GM12878 (cell line): ENCODE data around the gene RORB. TPM values are rescaled to one million over a fixed set of nuclear protein-coding genes. Genes with fewer than 3 reads are reported as not detected.

ENCODE experiments used
- ATAC-seq: fragments of 200-7000 bp; cut with Tn5 transposase; 3 replicates; pipeline ENCODE4 v1.9.1; 2020; ENCODE audit warnings: mild to moderate bottlenecking, moderate library complexity
- BruUV-seq: library from RNA; stranded (reverse); fragments of 400-500 nt; replicated peaks from 2 replicates; lab custom pipeline; 2021; lab: Mats Ljungman, UMichigan
- CTCF ChIA-PET: fragments of 300-600 bp; sonication (Branson Sonifier 250); formaldehyde crosslinking; extraction: SDS; loops from one replicate; lab custom pipeline; 2021; ENCODE audit warnings: inconsistent platforms; lab: Yijun Ruan, JAX
- POLR2A ChIA-PET: fragments of 350-600 bp; formaldehyde crosslinking; extraction: SDS; loops from one replicate; lab custom pipeline; 2021; ENCODE audit warnings: inconsistent platforms; lab: Charles Lee
- RAD21 ChIA-PET: fragments of 300-600 bp; sonication (Branson Sonifier 250); formaldehyde crosslinking; loops from one replicate; lab custom pipeline; 2023; ENCODE audit warnings: antibody characterized with exemption; ENCODE audit not compliant: unreplicated experiment; lab: Charles Lee
- SMC1A ChIA-PET: fragments of 300-600 bp; sonication (Branson Sonifier 250); formaldehyde crosslinking; loops from one replicate; lab custom pipeline; 2023; ENCODE audit not compliant: unreplicated experiment, uncharacterized antibody; lab: Charles Lee
- DNase-seq: peaks from one replicate; pipeline ENCODE4 v3.0.0-alpha.2; 2011; ENCODE audit warnings: low read depth, low spot score
- FAIRE-seq: peaks from 3 replicates; lab custom pipeline; 2011; peaks lifted over from hg19 to GRCh38; lab: Jason Lieb, UNC
- H2AFZ ChIP-seq: 2 replicates; pipeline ENCODE4 v1.6.0; 2011; ENCODE audit warnings: low read depth, low read length, control low read depth; ENCODE audit not compliant: control insufficient read depth
- H3K27ac ChIP-seq: 2 replicates; pipeline ENCODE4 v1.5.1; 2011; ENCODE audit warnings: control low read depth; ENCODE audit not compliant: control insufficient read depth, insufficient read depth
- H3K27me3 ChIP-seq, 2 experiments: replicated peaks in 1 of 2; 2 replicates each; pipeline versions ENCODE4 v1.6.0 to v1.6.1; 2011; ENCODE audit warnings: low read length in 1 of 2; ENCODE audit not compliant: control insufficient read depth in 2 of 2, insufficient read depth in 2 of 2
- H3K36me3 ChIP-seq, 2 experiments: 2 replicates each; pipeline ENCODE4 v1.5.1; 2011; ENCODE audit warnings: low read length in 1 of 2; ENCODE audit not compliant: control insufficient read depth in 2 of 2, insufficient read depth in 2 of 2
- H3K4me1 ChIP-seq: 2 replicates; pipeline ENCODE4 v1.6.1; 2011; ENCODE audit warnings: mild to moderate bottlenecking, low read length, moderate library complexity, mixed read lengths; ENCODE audit not compliant: control insufficient read depth, insufficient read depth
- H3K4me2 ChIP-seq: 2 replicates; pipeline ENCODE4 v1.6.0; 2011; ENCODE audit warnings: control low read depth; ENCODE audit not compliant: control insufficient read depth, insufficient read depth
- H3K4me3 ChIP-seq: fragments of 200-600 bp; sonication (generic); 2 replicates; pipeline ENCODE4 v1.5.1; 2016
- H3K79me2 ChIP-seq: 2 replicates; pipeline ENCODE4 v1.6.0; 2011; ENCODE audit warnings: low read length; ENCODE audit not compliant: control insufficient read depth, insufficient read depth
- H3K9ac ChIP-seq: 2 replicates; pipeline ENCODE4 v1.8.0; 2011; ENCODE audit warnings: low read length, control low read depth, mixed read lengths; ENCODE audit not compliant: control insufficient read depth, insufficient read depth
- H3K9me3 ChIP-seq: replicated peaks from 3 replicates; pipeline ENCODE4 v1.5.1; 2011; ENCODE audit warnings: mild to moderate bottlenecking, low read length; ENCODE audit not compliant: control insufficient read depth, insufficient read depth
- H4K20me1 ChIP-seq: 2 replicates; pipeline ENCODE4 v1.6.0; 2011; ENCODE audit not compliant: control insufficient read depth, insufficient read depth
- ASH2L ChIP-seq: fragments of 300-600, 200-600 bp; sonication (generic); IDR thresholded peaks from 2 replicates; pipeline ENCODE4 v1.6.1; 2017; ENCODE audit warnings: low read depth, mild to moderate bottlenecking, borderline replicate concordance
- CEBPZ ChIP-seq: fragments of 150-350 bp; IDR thresholded peaks from 2 replicates; pipeline ENCODE4 v1.6.1; 2016; ENCODE audit warnings: low read depth, low read length
- MEF2A ChIP-seq: IDR thresholded peaks from 2 replicates; pipeline ENCODE4 v1.6.1; 2011; ENCODE audit warnings: low read depth, mild to moderate bottlenecking, low read length, moderate library complexity; ENCODE audit not compliant: insufficient read depth
- NFYB ChIP-seq: IDR thresholded peaks from 2 replicates; pipeline ENCODE4 v1.6.1; 2011; ENCODE audit warnings: low read depth, mild to moderate bottlenecking, low read length, improper control_type of control experiment, moderate library complexity; ENCODE audit not compliant: insufficient read depth
- RAD51 ChIP-seq: fragments of 450-650 bp; IDR thresholded peaks from 2 replicates; pipeline ENCODE4 v1.6.1; 2016; ENCODE audit warnings: moderate library complexity, mild to moderate bottlenecking, inconsistent platforms
- RCOR1 ChIP-seq: conservative IDR thresholded peaks from 2 replicates; pipeline ENCODE4 v1.6.1; 2012; ENCODE audit warnings: low read depth, low read length, improper control_type of control experiment
- SMARCA5 ChIP-seq: fragments of 450-650 bp; IDR thresholded peaks from 2 replicates; pipeline ENCODE4 v1.6.1; 2017; ENCODE audit warnings: mild to moderate bottlenecking
- SREBF1 ChIP-seq: IDR thresholded peaks from 2 replicates; pipeline ENCODE4 v1.6.1; 2012; ENCODE audit warnings: mild to moderate bottlenecking, low read length
- ZBED1 ChIP-seq: IDR thresholded peaks from 2 replicates; pipeline ENCODE4 v1.6.1; 2016; ENCODE audit warnings: borderline replicate concordance
- WGBS: methylation state at CpG from one replicate; pipeline ENCODE4 v1.1.6; 2016; ENCODE audit warnings: low lambda C conversion rate; ENCODE audit not compliant: insufficient replicate concordance, insufficient coverage; ENCODE audit errors: missing lambda C conversion rate; 5-methylcytosine and 5-hydroxymethylcytosine counted together
- in situ Hi-C: fragments of 300-500 bp; cut with MboI; formaldehyde crosslinking; loops from 9 replicates; pipeline ENCODE4 v1.14.3; 2018; ENCODE audit warnings: mixed read lengths
- intact Hi-C: fragments of 100-400 bp; cut with micrococcal nuclease; formaldehyde crosslinking; loops from one replicate; pipeline ENCODE4 v1.14.2; 2022; ENCODE audit not compliant: unreplicated experiment
- polyA plus RNA-seq, 11 experiments: library from polyadenylated mRNA; depleted of rRNA in 4 of 11; unstranded in 6 of 11; stranded (reverse) in 5 of 11; fragments of >200 nt; fragmentation: Nextera tagmentation in 4 of 11; fragmentation: Illumina TruSeq in 1 of 11; extraction: Ambion mirVana in 4 of 11; extraction: Trizol in 1 of 11; gene quantifications; 1 replicate in 1 of 11; 2 replicates in 10 of 11; pipeline versions ENCODE4 v1.2.1 to v1.2.3, GENCODE V29; 2011 to 2016; ENCODE audit warnings: inconsistent platforms in 2 of 11, missing spikeins in 2 of 11, low read depth in 1 of 11
- total RNA-seq, 4 experiments: library from RNA; depleted of rRNA in 3 of 4; stranded (reverse); fragments of >200 nt in 3 of 4; fragmentation: Illumina TruSeq in 1 of 4; extraction: Trizol in 1 of 4; gene quantifications; 2 replicates each; pipeline versions ENCODE4 v1.2.1 to v1.2.3, GENCODE V29; 2013 to 2021

Gene RORB
- total and polyA plus RNA-seq, 10 of the 15 experiments (the other 5 are each of a cell fraction or from before 2014, with no cell fraction given): under 0.01 to 0.01 TPM; not detected in 8

DNA sequence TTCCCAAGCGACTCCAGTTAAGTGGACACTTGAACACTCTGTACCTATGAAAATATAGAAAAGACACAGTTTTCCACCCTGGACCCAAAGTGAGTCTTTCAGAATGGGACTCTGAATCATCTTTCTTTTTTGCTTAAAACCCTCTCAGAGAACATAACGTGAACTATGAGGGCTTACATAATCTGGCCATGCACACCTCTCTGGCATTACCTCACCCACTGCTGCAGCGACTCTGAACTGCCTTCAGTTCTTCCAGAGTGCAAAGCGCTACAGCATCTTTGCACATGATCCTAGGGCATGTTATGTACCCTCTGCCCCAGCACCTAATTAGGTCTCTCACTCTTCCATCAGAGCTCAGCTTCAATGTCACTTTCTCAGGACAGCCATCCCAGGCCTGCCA lies 186.2 kb downstream of the RORB start:
- H3K79me2 ChIP-seq: no peaks in the 10 kb centered on the region
- in situ Hi-C loops: no loop called here
- intact Hi-C loops: no loop called here
- no peak overlapping the region for H3K27ac ChIP-seq
- TF ChIP-seq SMARCA5 (no peak), ZBED1 (no peak), RCOR1 (no peak), MEF2A (no peak), ASH2L (no peak), NFYB (no peak), RAD51 (no peak), SREBF1 (no peak), CEBPZ (no peak)
- H3K4me2 ChIP-seq: no peak overlapping the region
- ChIA-PET CTCF (no interaction called here), RAD21 (no interaction called here), POLR2A (no interaction called here), SMC1A (no interaction called here)
- BruUV-seq: no TSS peak
- H3K27me3 ChIP-seq: no peaks in the 10 kb centered on the region
- H4K20me1 ChIP-seq: no peaks in the 10 kb centered on the region
- H3K4me1 ChIP-seq: no peaks in the 10 kb centered on the region
- no peaks in the 10 kb centered on the region for H3K9me3 ChIP-seq
- H2AFZ ChIP-seq: no peak overlapping the region
- DNase-seq (no peak), ATAC-seq (no peak), FAIRE-seq (no peak)
- H3K4me3 ChIP-seq: no peak overlapping the region
- no peak overlapping the region for H3K9ac ChIP-seq
- WGBS: 19% methylated on average over 4 of the region's 4 CpGs
- H3K36me3 ChIP-seq: no peaks in the 10 kb centered on the region
